Caco-2 (cell line): ENCODE measurements around the gene NOD2. TPM values are rescaled to one million over a fixed set of nuclear protein-coding genes. Genes with fewer than 3 reads are reported as not detected.

Experiments used
- BruUV-seq: library from RNA; stranded (reverse); fragments of 400-500 nt; replicated peaks from 2 replicates; lab custom pipeline; 2021; lab: Mats Ljungman, UMichigan
- CTCF ChIA-PET: fragments of 300-600 bp; sonication (Branson Sonifier 250); formaldehyde crosslinking; loops from one replicate; lab custom pipeline; 2022; ENCODE audit warnings: antibody characterized with exemption; lab: Charles Lee
- POLR2A ChIA-PET: fragments of 300-600 bp; sonication (Branson Sonifier 250); formaldehyde crosslinking; loops from one replicate; lab custom pipeline; 2022; ENCODE audit warnings: antibody characterized with exemption; lab: Charles Lee
- DNase-seq, 2 experiments: peaks; one replicate each; pipeline versions ENCODE4 v3.0.0 to v3.0.0-alpha.2; 2020 to 2022
- H3K27me3 ChIP-seq: replicated peaks from 2 replicates; pipeline ENCODE4 v1.6.0; 2011; ENCODE audit warnings: low read length; ENCODE audit not compliant: control insufficient read depth, insufficient read depth
- H3K36me3 ChIP-seq: 2 replicates; pipeline ENCODE4 v1.5.1; 2011; ENCODE audit warnings: low read length; ENCODE audit not compliant: control insufficient read depth, insufficient read depth
- H3K4me1 ChIP-seq: fragments of 250-450 bp; sonication (Bioruptor Pico); 2 replicates; pipeline ENCODE4 v1.5.1; 2020; ENCODE audit warnings: mild to moderate bottlenecking
- H3K4me3 ChIP-seq: 2 replicates; pipeline ENCODE4 v1.5.1; 2011; ENCODE audit warnings: low read depth, mild to moderate bottlenecking, control low read depth, low read length
- H3K9me3 ChIP-seq: fragments of 250-450 bp; sonication (Bioruptor Pico); 2 replicates; pipeline ENCODE4 v1.5.1; 2020; ENCODE audit warnings: mild to moderate bottlenecking, moderate library complexity
- H3K27ac Mint-ChIP-seq: one replicate; pipeline ENCODE4 v1.8.0; 2022; ENCODE audit warnings: mixed read lengths; ENCODE audit not compliant: unreplicated experiment
- H3K27me3 Mint-ChIP-seq: one replicate; pipeline ENCODE4 v1.8.0; 2022; ENCODE audit warnings: mixed read lengths; ENCODE audit not compliant: insufficient read depth, unreplicated experiment
- H3K36me3 Mint-ChIP-seq: one replicate; pipeline ENCODE4 v1.8.0; 2022; ENCODE audit warnings: mild to moderate bottlenecking, mixed read lengths; ENCODE audit not compliant: insufficient read depth, unreplicated experiment
- H3K4me1 Mint-ChIP-seq: one replicate; pipeline ENCODE4 v1.8.0; 2022; ENCODE audit warnings: low read depth, mixed read lengths; ENCODE audit not compliant: unreplicated experiment
- H3K4me3 Mint-ChIP-seq: one replicate; pipeline ENCODE4 v1.8.0; 2022; ENCODE audit warnings: mild to moderate bottlenecking, moderate library complexity, mixed read lengths; ENCODE audit not compliant: unreplicated experiment
- H3K9me3 Mint-ChIP-seq: one replicate; pipeline ENCODE4 v1.8.0; 2022; ENCODE audit warnings: mixed read lengths; ENCODE audit not compliant: unreplicated experiment
- CTCF ChIP-seq, 2 experiments: fragments of 200-600 bp in 1 of 2; IDR thresholded peaks; 1 replicate in 1 of 2; 2 replicates in 1 of 2; pipeline versions ENCODE4 v1.5.1 to v1.8.0; 2011 to 2022; ENCODE audit warnings: antibody characterized with exemption in 1 of 2, control low read depth in 1 of 2, inconsistent platforms in 1 of 2, low read depth in 1 of 2, low read length in 1 of 2, mild to moderate bottlenecking in 1 of 2, moderate library complexity in 1 of 2; ENCODE audit not compliant: insufficient read depth in 1 of 2, severe bottlenecking in 1 of 2, unreplicated experiment in 1 of 2
- intact Hi-C: fragments of 100-400 bp; cut with micrococcal nuclease; formaldehyde crosslinking; loops from one replicate; pipeline ENCODE4 v1.10.0; 2022; ENCODE audit not compliant: unreplicated experiment
- total RNA-seq: library from RNA; stranded (reverse); gene quantifications from 2 replicates; pipeline ENCODE4 v1.2.3, GENCODE V29; 2022

NOD2 gene
- total RNA-seq, 1 experiment from 2014 or later: 0.23 TPM

DNA sequence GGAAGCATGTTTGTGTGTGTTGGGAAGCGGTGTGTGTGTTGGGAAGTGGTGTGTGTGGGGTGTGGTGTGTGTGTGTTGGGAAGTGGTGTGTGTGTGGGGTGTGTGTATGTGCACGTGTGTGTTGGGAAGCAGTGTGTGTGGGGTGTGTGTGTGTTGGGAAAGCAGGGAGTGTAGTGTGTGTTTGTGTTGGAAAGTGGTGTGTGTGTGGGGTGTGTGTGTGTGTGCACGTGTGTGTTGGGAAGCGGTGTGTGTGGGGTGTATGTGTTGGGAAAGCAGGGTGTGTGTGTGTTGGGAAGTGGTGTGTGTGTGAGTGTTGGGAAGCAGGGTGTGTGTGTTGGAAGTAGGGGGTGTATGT, 785 bp upstream of the NOD2 start:
- TF ChIP-seq CTCF (IDR thresholded peaks at IDR 0.05; ENCODE audit: insufficient read depth in 1 of 2, low read depth in 1 of 2, low read length in 1 of 2, severe bottlenecking in 1 of 2, unreplicated experiment in 1 of 2): no peak
- intact Hi-C loops: no loop called here
- Histone ChIP-seq H3K27me3 (no peaks in the 10 kb centered on the region), H3K36me3 (no peaks in the 10 kb centered on the region; the same call in 1 of the 2 replicates), H3K4me3 (no peak overlapping the region), H3K9me3 (no peaks in the 10 kb centered on the region), H3K4me1 (peaks cover 12% of the 10 kb centered on the region)
- Mint-ChIP-seq H3K9me3 (no peaks in the 10 kb centered on the region), H3K27me3 (peaks cover 8% of the 10 kb centered on the region), H3K27ac (no peak overlapping the region), H3K4me3 (peak overlapping the region; percentile 62), H3K4me1 (peaks cover 15% of the 10 kb centered on the region), H3K36me3 (no peaks in the 10 kb centered on the region)
- CTCF ChIA-PET: no interaction called here
- POLR2A ChIA-PET: no interaction called here
- peak in 1 of 2 experiments; percentile 18 for DNase-seq
- no TSS peak for BruUV-seq

DNA sequence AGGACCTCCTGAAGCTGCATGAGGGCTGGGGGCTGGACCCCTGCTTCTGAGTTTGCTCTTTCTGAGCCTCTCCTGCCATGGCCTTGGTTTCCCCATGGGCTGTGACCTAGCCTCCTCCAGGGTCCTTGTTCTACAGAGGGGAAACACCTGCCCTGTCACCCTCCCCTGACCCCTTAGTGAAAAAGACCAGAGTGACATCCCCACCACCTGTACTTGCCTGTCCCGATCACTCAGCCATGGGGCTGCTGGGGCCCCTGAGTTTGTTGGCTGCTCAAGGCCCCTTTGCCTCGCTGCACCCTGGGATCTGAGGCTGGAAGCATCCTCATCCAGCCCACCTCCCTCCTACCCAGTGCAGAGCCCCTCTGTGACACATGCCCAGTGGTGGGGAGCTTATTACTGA, 800 bp downstream of the NOD2 start:
- POLR2A ChIA-PET: interaction anchor here (0.6 kb wide), 1 partner anchor 150 kb away, joined by 3 read pairs; no protein-coding TSS in a partner anchor

More for the DNA sequence above, 800 bp downstream of the NOD2 start:
- Histone ChIP-seq H3K27me3 (no peaks in the 10 kb centered on the region), H3K36me3 (no peaks in the 10 kb centered on the region), H3K4me1 (peaks cover 12% of the 10 kb centered on the region), H3K4me3 (no peak overlapping the region), H3K9me3 (no peaks in the 10 kb centered on the region)
- H3K9me3 Mint-ChIP-seq: no peaks in the 10 kb centered on the region
- no peak for TF ChIP-seq CTCF (IDR thresholded peaks at IDR 0.05; ENCODE audit: insufficient read depth in 1 of 2, low read depth in 1 of 2, low read length in 1 of 2, severe bottlenecking in 1 of 2, unreplicated experiment in 1 of 2)
- BruUV-seq: no TSS peak
- H3K4me1 Mint-ChIP-seq: peaks cover 15% of the 10 kb centered on the region
- H3K27me3 Mint-ChIP-seq: peaks cover 6% of the 10 kb centered on the region
- intact Hi-C loops: no loop called here
- peak overlapping the region; percentile 43 for H3K4me3 Mint-ChIP-seq
- H3K36me3 Mint-ChIP-seq: no peaks in the 10 kb centered on the region
- peak in 1 of 2 experiments; percentile 16 for DNase-seq
- no peak overlapping the region for H3K27ac Mint-ChIP-seq
- CTCF ChIA-PET: no interaction called here
